Neural cell (in vitro differentiated cells): ENCODE results near the gene TRPM3.

Source experiments
- CTCF ChIP-seq: fragments of 450-650 bp; IDR thresholded peaks from 2 replicates; pipeline ENCODE4 v1.5.1; 2014; ENCODE audit warnings: antibody characterized with exemption, mild to moderate bottlenecking, moderate library complexity; ENCODE audit not compliant: poor library complexity, severe bottlenecking
- EP300 ChIP-seq: fragments of 450-650 bp; conservative IDR thresholded peaks from 2 replicates; pipeline ENCODE4 v1.6.1; 2014; ENCODE audit warnings: antibody characterized with exemption, mild to moderate bottlenecking, moderate library complexity; ENCODE audit not compliant: poor library complexity, severe bottlenecking
- EZH2 ChIP-seq: fragments of 200-600, 300-800 bp; shearing (Covaris generic), sonication (generic); IDR thresholded peaks from 2 replicates; pipeline ENCODE4 v1.6.1; 2014; ENCODE audit warnings: antibody characterized with exemption, low read length, borderline replicate concordance, mild to moderate bottlenecking; ENCODE audit not compliant: insufficient read depth, poor library complexity, severe bottlenecking
- POLR2AphosphoS5 ChIP-seq: IDR thresholded peaks from 2 replicates; pipeline ENCODE4 v1.6.1; 2012
- REST ChIP-seq: IDR thresholded peaks from 2 replicates; pipeline ENCODE4 v1.6.1; 2012; ENCODE audit warnings: borderline replicate concordance

GRCh38 chr9:70887826-70888225, 233.6 kb downstream of the TRPM3 start:
- TF ChIP-seq CTCF (no peak), POLR2AphosphoS5 (no peak), EP300 (no peak), REST (no peak), EZH2 (no peak)
